IPS-15b (cell line): Measurements from ENCODE around the gene ACP1.
"Not testable (repeated sequence)": the region's sequence is repeated elsewhere in the genome, so short reads cannot be mapped to it uniquely, and the experiment has no call there.

ENCODE experiments used
- H3K27me3 ChIP-seq: one replicate; pipeline ENCODE4 v1.6.1; 2013; ENCODE audit warnings: low read length; ENCODE audit not compliant: control insufficient read depth, insufficient read depth
- H3K36me3 ChIP-seq: one replicate; pipeline ENCODE4 v1.6.1; 2013; ENCODE audit warnings: low read length; ENCODE audit not compliant: control insufficient read depth, insufficient read depth
- H3K4me1 ChIP-seq: one replicate; pipeline ENCODE4 v1.6.1; 2013; ENCODE audit warnings: mild to moderate bottlenecking, low read length; ENCODE audit not compliant: control insufficient read depth, insufficient read depth
- H3K4me3 ChIP-seq: one replicate; pipeline ENCODE4 v1.5.1; 2013; ENCODE audit warnings: low read depth, low read length
- H3K9ac ChIP-seq: one replicate; pipeline ENCODE4 v1.6.1; 2013; ENCODE audit warnings: low read depth, mild to moderate bottlenecking, low read length
- H3K9me3 ChIP-seq: one replicate; pipeline ENCODE4 v1.6.1; 2013; ENCODE audit warnings: mild to moderate bottlenecking, low read length; ENCODE audit not compliant: control insufficient read depth, insufficient read depth

The ACP1 gene

DNA sequence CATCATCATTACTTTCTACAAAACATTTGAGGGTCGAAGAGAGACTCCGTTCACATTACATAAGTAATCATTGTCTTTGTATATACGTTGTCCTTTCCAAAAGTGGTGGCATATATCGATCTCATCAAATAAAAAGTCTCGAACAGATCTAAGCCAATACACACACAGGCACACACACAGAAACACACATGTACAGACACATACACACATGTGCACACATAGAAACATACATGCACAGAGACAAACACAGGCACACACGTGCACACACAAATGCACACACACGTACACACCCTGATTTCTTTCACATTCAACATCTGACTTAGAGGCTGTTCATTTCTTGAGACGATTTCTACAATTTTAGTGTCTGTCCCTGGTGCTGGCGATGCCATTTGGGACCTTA, 40.6 kb downstream of the ACP1 start:
- H3K9ac ChIP-seq: no peak overlapping the region
- no peaks in the 10 kb centered on the region for H3K36me3 ChIP-seq
- no peaks in the 10 kb centered on the region for H3K27me3 ChIP-seq
- no peak overlapping the region for H3K4me3 ChIP-seq
- H3K9me3 ChIP-seq: no peaks in the 10 kb centered on the region
- H3K4me1 ChIP-seq: peaks cover 13% of the 10 kb centered on the region

- H3K36me3 ChIP-seq: no peaks in the 10 kb centered on the region
- H3K9ac ChIP-seq: peak overlapping the region; percentile 26
- peaks cover 13% of the 10 kb centered on the region for H3K4me1 ChIP-seq
Observed at GRCh38 chr2:309148-309953, 44.6 kb downstream of the ACP1 start.

DNA sequence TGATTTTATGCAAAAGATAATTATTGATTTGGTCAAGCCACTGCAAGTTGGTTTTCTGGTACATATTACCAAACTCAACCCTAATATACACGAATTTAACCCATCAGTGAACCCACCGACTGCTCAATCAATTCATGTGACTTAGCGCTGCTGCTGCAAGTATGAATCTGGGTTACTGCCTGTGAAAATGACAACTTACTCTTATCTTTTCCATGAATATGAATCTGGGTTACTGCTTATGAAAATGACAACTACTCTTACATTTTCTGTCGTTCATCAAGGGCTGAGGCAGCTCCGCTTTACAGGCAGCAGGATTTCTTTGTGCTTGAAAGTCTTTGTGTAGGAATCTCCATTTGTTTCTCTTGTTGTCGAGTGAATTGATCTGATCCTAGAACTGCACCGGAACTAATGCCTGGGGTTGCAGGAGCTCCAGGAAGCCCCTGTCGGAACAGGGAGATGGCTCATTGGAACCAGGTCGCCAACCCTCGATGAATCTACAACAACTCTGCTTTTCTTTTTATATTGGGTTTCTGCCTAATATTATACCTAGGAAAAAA, 45.3 kb downstream of the ACP1 start:
- Histone ChIP-seq H3K36me3 (no peaks in the 10 kb centered on the region), H3K4me1 (peaks cover 13% of the 10 kb centered on the region), H3K4me3 (no peak overlapping the region), H3K9me3 (no peaks in the 10 kb centered on the region), H3K27me3 (no peaks in the 10 kb centered on the region), H3K9ac (peak overlapping the region; percentile 26)

More at GRCh38 chr2:309148-309953, 44.6 kb downstream of the ACP1 start:
- H3K27me3 ChIP-seq: no peaks in the 10 kb centered on the region
- no peak overlapping the region for H3K4me3 ChIP-seq
- no peaks in the 10 kb centered on the region for H3K9me3 ChIP-seq

DNA sequence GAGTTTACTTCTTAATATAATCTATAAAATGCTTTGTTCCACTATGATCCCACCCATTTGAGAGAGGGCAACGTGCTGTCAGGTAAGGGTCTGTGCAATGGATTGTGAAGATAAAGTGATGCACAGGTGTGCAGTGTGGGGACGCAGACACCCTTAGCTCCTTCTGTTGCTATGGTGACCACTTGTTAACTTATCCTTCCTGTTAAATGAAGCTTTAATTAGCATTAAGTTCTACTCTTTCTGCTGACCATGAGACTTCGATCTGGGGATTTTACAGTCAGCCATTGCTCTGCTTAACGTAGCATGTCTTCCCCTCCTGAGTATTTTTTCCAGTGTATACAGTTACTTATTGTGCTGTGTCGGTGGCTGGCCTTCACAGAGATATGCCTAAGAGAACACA, 46.2 kb downstream of the ACP1 start:
- no peak overlapping the region for H3K9ac ChIP-seq
- H3K4me3 ChIP-seq: no peak overlapping the region
- H3K27me3 ChIP-seq: no peaks in the 10 kb centered on the region
- H3K36me3 ChIP-seq: no peaks in the 10 kb centered on the region
- H3K9me3 ChIP-seq: no peaks in the 10 kb centered on the region
- peaks cover 13% of the 10 kb centered on the region for H3K4me1 ChIP-seq

- Histone ChIP-seq H3K27me3 (no peaks in the 10 kb centered on the region), H3K4me1 (peaks cover 14% of the 10 kb centered on the region), H3K9me3 (no peaks in the 10 kb centered on the region), H3K9ac (no peak overlapping the region), H3K4me3 (no peak overlapping the region), H3K36me3 (no peaks in the 10 kb centered on the region)
Observed at GRCh38 chr2:313991-314390, 49.2 kb downstream of the ACP1 start.

- Histone ChIP-seq H3K4me3 (no peak overlapping the region), H3K9ac (no peak overlapping the region), H3K36me3 (no peaks in the 10 kb centered on the region), H3K4me1 (peaks cover 8% of the 10 kb centered on the region), H3K9me3 (no peaks in the 10 kb centered on the region), H3K27me3 (no peaks in the 10 kb centered on the region)
Observed at GRCh38 chr2:314561-315336, 50.0 kb downstream of the ACP1 start.

GRCh38 chr2:315925-316324, 51.2 kb downstream of the ACP1 start:
- H3K36me3 ChIP-seq: not testable (repeated sequence)

DNA sequence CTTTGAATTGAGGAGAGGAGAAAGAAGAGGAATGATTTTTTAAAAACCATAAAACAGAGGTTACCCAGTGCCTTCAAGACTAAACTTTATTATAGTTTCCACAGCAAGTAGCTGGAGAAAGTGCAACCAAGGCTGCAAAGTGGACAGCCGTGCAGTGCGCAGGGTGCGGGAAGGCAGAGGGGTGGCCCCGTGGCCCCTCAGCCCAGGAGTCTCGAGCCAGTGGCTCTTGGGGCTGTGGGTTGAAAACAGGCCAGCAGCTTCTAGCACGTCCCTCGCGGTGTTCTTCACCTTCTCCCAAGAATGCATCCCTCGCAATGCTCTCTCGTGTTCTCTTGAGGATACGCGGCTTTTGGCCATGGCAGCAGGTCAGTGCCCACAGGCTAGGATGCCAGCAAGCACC, 51.6 kb downstream of the ACP1 start:
- H3K4me3 ChIP-seq: no peak overlapping the region
- no peaks in the 10 kb centered on the region for H3K27me3 ChIP-seq
- H3K36me3 ChIP-seq: no peaks in the 10 kb centered on the region
- H3K9me3 ChIP-seq: no peaks in the 10 kb centered on the region
- H3K9ac ChIP-seq: no peak overlapping the region
- H3K4me1 ChIP-seq: peaks cover 2% of the 10 kb centered on the region

More at GRCh38 chr2:315925-316324, 51.2 kb downstream of the ACP1 start:
- H3K4me3 ChIP-seq, H3K27me3 ChIP-seq, H3K4me1 ChIP-seq, H3K9me3 ChIP-seq, H3K9ac ChIP-seq: not testable (repeated sequence)

DNA sequence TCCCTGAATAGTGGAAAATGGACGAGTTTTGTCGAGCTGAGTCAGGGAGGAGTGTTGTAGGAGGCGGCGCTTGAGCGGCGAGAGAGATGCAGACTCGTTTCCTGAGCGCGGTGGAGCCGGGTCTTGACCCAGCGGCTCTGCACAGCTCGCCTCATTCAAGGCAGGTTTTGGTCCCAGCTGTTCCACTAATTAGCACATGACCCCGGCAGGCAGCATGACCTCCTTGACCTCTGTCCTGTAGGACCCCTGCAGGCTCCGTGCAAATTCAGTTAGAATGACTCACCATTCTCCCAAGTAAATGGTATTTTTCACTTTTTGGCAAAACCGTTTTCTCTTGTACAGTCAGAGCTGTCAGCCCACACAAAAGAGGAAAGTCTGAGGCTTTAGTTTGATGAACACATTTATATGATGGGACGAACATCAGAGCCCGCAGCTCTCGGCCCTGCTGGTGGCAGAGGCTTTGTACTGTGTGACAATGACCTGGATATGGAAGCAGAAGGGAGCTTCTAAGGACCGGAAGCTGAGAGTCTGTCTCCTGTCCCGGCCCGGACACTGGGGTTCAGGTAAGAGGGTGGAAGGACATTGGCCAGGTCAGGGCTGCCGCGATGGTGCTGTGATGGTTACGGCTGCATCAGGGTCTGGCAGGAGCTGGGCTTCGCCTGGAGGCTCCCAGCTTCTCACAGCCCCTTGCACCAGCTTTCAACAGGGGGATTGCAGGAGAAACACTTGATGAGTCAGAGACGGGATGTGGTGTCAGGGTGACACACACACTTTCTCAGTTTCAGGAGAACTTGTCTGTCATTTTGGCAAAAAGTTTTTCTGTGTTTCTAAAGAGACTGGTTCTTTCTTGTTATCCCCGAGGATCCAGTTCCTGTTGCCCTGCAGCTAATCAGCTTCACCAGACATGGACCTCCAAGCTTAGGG, 53.0 kb downstream of the ACP1 start:
- no peaks in the 10 kb centered on the region for H3K27me3 ChIP-seq
- no peak overlapping the region for H3K9ac ChIP-seq
- H3K9me3 ChIP-seq: no peaks in the 10 kb centered on the region
- H3K4me1 ChIP-seq: peaks cover 2% of the 10 kb centered on the region
- no peaks in the 10 kb centered on the region for H3K36me3 ChIP-seq
- H3K4me3 ChIP-seq: no peak overlapping the region

- no peaks in the 10 kb centered on the region for H3K36me3 ChIP-seq
- H3K4me1 ChIP-seq: peaks cover 2% of the 10 kb centered on the region
Observed at GRCh38 chr2:319059-319600, 54.4 kb downstream of the ACP1 start.

GRCh38 chr2:320561-320960, 55.8 kb downstream of the ACP1 start:
- Histone ChIP-seq H3K36me3 (no peaks in the 10 kb centered on the region), H3K4me3 (no peak overlapping the region), H3K27me3 (no peaks in the 10 kb centered on the region), H3K9ac (no peak overlapping the region), H3K4me1 (peaks cover 2% of the 10 kb centered on the region), H3K9me3 (no peaks in the 10 kb centered on the region)

More at GRCh38 chr2:319059-319600, 54.4 kb downstream of the ACP1 start:
- no peaks in the 10 kb centered on the region for H3K27me3 ChIP-seq
- no peak overlapping the region for H3K4me3 ChIP-seq
- H3K9ac ChIP-seq: no peak overlapping the region
- no peaks in the 10 kb centered on the region for H3K9me3 ChIP-seq
